Activated CD4-positive, alpha-beta T cell treated with anti-CD3 and anti-CD28 coated beads, Interleukin-2, amount 50 U/mL, for 24 hours (primary cell): ENCODE data around the gene NINL.
"Not testable (repeated sequence)": the region's sequence is repeated elsewhere in the genome, so short reads cannot be mapped to it uniquely, and the experiment has no call there.

ENCODE experiments used
- DNase-seq, 2 donors: peaks; one replicate each; pipeline ENCODE4 v3.0.0-alpha.2; 2020; ENCODE audit warnings: low read depth in 1 of 2, low spot score in 1 of 2

NINL gene

DNA sequence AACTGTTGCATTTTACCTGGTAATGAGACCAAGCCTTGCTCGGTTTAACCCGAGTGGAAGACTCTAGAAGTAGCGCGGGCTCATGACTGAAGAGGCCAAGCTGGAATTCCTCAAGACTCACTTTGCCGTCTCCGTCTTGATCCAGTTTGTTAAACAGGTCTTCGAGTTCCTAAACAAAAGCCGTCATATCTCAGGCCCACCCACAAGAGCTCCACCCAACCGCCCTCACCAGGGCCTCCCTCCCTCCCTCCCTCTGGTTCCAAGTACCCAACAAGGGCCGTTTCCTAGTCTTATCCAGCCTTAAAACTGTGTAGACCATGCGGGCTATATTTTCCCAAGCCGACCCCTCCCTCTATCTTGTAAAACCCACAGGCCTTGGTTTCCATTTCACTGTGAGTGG lies 81.4 kb downstream of the NINL start:
- no peak for DNase-seq

DNA sequence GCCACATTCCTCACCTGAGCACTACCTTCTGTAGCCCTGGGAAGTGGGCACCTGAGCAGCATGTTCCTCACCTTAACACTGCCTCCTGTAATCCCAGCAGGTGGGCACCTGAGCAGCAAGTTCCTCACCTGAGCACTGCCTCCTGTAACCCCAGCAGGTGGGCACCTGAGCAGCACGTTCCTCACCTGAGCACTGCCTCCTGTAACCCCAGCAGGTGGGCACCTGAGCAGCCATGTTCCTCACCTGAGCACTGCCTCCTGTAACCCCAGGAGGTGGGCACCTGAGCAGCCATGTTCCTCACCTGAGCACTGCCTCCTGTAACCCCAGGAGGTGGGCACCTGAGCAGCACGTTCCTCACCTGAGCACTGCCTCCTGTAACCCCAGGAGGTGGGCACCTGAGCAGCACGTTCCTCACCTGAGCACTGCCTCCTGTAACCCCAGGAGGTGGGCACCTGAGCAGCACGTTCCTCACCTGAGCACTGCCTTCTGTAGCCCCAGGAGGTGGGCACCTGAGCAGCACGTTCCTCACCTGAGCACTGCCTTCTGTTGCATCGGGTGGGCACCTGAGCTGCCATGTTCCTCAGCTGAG lies 82.2 kb downstream of the NINL start:
- not testable (repeated sequence) for DNase-seq

DNA sequence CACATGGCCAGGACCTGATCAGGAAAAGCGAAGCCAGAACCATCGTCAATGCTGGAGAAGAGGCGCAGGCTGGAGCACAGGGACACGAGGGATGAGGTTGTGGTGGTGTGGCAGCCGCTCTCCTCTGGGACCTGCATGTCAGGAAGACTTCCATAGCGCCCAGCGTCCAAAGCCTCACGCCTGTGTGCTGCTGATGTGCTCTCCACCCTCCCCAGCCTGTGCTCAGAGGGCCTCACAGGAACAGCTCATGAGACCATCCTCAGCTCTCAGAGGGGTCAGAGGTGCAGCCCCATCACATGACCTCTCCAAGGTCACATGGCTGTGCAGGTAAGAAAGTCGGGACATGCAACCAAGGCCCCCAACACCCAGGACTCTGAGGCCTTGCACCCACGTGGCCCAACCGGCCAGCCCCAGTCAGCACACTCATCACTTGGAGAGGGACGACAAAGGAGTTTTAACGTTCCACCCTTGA lies 84.4 kb downstream of the NINL start:
- DNase-seq, result no peak

DNA sequence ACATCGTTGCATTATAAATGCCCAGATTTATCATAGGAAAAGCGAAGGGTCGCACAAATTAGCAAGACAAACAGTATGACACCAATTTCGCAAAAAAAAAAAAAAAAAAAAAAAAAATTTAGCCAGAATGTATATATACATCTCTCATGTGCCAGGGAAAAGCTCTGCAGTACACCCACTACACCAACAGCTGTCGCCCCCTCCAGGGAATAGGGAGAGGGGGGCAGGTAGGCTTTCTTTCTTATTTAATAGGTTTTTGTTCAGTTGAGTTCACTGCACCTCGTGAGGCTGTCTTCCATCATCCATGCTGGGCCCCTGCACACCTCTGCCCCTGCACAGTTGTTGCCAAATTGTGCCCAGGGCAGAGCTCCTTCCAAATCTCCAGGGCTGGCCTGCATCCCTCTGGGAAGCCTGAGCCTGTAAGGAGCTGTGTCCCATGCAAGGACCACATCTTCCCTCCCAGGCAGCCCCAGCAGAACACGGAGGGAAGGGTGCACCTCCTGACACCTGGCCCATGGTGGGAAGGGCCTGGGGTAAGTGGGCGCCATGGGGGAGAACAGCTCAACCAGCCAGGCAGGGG lies 85.4 kb downstream of the NINL start:
- no peak for DNase-seq

DNA sequence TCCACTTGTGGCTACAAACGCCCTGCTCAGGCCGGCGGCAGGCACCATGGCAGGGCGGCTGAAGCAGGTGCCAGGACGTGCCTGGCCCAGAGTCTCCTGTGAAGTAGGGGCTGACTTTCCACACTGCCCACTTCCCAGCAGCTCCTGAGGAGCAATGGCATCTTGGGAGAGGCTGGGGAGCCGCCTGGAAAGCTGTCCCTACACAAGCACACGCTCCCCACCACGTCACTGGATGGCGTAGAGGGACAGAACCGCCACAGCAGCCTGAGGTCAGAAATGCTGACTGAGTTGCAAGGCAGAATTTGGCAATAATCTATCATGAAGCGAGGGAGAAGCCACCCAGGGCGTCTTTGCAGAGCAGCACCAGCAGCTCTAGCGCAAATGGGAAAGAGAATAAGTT lies 86.3 kb downstream of the NINL start:
- DNase-seq, result no peak

DNA sequence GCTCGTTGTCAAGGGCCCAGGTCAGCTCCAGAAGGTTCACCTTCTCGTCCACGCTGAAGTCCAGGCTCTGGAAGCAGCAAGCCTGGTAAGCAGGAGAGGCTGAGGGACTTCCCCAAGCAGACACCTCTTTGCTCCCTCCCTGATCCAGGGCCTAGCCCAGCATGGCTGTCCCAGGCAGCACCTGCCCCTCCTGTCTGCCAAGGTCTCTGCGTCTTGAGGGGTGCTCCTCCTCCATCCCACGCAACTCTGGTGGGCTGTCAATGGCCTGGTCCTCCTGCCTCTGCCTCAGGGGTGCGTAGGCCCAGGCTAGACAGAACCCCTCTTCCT lies 87.1 kb downstream of the NINL start:
- DNase-seq, result no peak

DNA sequence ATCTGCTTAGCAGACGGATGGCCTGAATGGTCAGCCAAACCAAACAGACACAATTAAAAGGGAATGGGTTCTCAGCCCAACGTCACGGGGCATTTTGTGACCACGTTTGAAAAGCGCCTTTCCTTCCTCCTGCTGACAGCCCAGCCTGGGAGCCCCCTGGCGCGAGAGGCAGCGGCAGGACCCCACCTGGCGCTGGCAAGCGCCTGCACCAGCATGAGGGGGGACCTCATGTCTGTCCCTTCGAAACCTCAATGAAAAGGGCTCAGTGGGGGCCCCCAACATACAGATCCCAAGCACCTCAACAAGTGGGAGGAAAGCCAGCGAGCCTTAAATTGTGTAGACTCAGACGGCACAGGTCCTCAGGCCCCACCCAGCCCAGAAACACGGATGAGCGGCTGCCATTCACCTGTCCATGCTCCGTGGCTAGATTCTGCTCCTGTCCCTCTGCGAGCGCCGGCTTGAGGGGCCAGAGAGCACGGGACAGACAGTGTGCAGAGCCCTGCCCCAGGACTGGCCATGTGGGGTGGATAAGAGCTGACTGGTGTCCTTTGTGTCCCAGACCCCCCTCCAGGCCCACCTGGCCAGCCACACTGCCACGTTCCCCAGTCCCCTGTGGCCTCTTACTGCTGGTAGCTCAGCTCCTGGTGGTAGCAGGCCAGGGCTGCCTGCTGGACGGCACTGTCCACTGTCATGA lies 87.6 kb downstream of the NINL start:
- no peak for DNase-seq

DNA sequence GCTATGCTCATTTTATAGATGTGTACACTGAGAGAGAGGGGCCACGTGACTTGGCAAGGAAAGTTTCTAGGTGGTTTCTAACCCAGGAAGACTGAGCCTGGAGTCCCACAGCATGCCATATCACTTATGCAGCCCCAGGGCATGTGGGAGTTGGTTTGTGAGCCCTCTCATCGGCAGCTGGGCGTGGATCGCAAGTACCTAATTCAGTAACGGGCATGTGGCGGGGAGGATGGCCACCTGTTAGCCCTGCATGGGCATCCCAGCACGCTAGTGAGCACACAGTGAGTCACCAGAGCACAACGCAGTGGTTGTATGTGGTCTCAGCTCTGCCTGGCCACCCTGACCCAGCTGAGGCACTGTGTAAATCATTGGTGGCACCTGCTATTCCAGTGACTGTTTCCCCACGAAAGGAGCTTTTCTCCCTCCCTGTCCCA lies 88.3 kb downstream of the NINL start:
- DNase-seq, result no peak

DNA sequence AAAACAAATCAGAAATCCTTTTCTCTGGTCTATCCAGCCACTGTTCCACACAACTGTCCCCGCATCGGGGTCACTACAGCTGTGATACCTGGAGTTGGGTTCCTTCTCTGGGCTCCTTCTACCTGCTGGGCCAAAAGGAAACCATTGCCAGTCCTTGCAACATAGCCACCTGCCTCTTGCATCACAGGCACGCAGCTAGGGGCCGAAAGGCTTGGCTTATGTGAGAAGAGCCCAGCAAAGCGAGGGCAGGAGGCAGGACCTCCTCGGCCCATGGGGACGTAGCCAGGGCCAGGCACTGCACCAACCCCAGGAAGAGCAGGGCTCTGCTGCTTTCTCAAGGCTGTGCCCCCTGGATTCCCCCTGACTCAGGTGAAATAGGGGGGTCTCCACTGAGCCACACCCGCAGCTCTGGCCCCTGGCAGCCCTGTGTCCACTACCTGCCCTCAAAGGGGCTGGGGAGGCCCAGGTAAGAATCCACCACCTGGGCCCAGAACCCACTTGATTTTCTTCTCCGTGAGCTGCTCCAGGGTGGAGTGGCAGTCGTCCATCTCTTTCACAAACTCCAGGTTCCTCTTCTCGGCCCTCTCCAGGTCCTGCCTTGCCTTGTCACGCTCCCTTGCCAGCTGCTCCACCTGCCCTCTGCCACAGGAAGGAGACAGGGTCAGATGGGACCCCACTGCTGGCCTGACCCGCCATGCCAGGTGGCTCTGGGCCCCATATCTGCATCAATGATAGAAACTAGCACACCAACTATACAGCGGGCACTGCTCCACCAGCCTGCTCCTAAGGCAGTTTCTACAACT lies 89.0 kb downstream of the NINL start:
- no peak for DNase-seq

DNA sequence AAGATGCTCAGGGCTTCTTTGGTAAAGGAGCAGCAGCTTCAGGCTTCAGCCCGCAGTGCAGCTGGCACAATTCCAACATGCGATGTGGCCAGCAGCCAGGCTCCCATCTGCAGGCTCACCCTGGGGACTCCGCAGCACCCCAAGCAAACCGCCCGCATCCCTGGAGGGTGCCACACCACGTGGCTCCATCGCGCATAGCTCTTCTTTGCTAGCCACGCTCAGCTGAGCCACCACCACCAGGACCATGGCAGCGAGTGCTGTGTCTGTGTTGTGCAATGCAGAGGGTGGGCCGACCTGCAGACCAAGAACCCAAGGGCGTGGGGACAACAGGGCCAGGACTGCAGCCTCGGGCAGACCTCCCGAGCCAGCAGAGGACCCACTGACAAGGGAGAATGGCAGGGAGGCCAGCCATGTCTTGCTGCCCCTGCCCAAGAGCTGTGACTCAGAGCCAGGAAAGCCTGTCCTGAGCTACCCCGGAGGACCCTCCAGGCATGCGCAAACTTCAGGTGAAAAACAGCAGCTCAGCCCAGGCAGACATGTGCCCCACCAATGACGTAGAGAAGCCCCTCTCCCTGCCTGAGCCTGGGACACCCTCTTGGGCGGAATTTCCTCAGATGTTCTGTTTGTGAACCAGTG lies 90.0 kb downstream of the NINL start:
- DNase-seq, result no peak

DNA sequence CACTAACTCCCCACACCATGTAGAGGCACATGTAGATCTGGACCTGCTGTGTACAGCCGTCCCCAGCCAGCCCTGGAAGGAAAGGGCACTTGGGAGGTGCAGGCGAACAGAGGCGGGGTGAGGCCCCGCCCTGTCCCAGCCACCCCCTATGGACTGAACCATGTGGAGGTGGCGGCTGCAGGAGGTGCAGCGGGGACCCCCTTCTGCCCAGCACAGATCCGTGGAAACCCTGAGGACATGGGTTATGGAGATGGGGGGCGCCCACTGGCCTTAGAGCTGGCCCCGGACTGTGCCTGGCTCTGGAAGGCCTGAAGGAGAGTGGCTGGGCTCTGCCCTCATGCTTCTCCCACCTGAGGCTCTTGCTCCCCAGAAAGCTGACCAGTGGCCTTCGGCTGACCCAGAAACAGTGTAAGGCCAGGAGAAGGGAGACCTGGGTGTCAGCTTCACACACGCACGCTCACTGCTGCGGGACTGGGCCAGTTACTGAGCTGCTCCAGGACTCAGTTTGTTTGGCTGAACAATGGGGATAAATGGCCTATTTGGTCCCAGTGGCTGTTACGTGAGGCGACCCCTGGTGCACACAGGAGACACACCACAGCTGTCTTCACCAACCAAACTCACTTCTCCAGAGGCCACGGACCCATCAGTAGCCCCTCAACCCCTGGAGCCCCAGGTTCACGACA lies 90.7 kb downstream of the NINL start:
- DNase-seq, result no peak

DNA sequence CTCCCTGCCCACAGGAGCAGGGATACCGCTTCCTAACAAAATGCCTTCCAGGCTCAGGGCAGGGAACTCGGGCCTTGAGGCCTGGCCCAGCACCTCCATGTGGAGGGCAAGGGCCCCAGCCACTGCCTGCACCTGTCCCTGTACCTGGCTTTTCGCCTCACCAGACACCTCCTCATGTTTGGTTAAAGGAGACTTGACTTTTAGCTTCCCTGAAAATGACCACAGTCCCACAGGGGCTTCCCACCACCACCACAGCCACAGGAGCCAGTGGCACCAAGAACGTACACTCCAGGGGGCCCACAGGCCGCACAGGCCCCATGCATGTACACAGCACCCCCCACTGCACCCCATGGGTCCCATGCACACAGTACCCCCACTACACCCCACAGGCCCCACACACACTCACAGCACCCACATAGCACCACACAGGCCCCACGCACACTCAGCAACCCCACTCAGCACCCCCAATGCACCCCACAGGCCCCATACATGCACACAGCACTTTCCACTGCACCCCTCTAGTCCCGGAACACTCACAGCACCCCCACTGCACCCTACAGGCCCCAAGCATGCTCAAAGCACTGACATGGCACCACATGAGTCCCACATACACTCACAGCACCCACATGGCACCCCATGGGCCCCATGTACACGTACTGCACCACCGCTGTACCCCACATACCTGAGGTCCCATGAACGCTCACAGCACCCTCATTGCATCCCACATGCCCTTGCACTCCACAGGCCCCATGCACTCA lies 91.4 kb downstream of the NINL start:
- DNase-seq, result no peak

DNA sequence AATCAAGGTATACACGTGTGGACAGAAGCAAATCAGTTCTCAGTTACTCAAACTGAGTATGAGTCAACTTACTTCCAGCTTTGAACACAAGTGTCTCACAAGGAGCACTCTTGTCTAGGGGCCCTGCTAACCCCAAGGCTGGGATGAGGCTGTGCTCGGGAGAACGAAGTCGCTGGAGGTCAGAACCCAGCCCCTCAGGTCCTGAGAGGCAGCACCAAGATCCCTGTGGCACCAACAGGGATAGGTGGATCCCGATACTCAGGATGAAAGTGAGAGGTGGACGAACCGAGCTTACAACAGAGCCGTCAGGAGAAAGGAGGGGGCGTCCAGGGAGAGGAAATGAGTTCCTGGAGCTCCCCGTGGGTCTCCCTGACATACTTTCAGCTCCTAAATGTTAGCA lies 92.2 kb downstream of the NINL start:
- no peak for DNase-seq

DNA sequence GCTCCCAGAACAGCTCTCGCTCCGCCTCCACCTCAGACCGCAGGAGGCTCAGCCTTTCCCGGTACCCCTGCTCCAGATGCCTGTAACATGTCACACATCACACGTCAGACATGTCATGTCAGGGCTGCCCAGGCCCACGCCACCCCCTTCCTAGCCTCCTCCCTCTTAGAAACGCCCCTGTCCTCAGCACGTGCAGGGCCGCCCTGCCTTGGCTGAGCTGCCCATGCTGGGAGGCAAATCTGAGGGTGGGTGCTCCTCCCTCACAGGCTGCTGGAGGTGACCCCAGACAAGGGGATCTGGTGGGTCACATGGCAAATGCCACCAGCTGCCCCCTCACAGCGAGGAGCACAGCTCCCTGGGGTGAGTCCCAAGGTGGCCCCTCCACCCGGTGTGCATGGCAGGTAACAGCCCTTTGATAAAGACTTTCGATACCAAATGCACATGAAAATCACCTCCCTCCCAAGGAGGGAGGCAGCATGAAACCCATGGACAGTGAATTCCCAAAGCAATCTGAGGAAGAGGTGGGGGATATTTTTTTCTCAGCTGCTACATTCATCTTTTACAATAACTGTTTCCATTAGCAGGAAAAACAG lies 93.8 kb downstream of the NINL start:
- DNase-seq, result no peak

DNA sequence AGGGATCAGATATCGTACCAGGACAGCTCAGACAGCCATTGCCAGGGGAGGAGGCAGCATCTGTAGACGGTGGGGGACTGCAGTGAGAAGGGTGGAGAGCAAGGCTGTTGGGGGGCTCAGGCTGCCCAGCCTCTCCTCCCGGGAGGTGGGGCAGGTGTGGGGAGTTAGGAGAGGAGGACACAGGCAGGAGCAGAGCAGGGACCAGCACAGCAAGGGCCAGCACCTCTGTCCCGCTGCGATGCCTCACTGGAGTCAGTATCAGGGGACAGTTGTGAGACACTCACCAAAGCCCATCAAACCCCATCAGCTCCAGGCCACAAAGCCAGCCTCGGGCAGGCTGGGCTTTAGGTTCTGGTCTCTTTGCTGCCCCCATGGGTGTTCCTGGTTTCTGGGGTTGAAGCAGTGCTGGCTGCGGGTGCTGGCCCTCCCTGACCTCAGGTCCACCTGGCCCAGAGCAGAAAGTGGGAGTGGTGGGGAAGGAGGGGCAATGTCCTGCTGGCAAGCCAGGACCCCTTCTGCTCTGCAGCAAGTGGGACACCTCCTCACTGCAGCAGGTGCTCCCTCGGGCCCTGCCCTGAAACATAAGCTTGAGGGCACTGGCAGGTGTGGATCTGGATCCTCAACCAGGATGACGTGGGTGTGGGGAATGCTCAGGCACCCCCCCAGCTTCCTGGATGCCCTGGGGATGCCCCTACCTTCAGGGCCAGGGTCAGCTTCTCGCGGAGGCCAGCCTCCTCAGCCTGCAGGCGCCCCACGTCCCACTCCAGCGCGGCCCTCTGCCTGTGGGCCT lies 94.5 kb downstream of the NINL start:
- DNase-seq, result no peak

DNA sequence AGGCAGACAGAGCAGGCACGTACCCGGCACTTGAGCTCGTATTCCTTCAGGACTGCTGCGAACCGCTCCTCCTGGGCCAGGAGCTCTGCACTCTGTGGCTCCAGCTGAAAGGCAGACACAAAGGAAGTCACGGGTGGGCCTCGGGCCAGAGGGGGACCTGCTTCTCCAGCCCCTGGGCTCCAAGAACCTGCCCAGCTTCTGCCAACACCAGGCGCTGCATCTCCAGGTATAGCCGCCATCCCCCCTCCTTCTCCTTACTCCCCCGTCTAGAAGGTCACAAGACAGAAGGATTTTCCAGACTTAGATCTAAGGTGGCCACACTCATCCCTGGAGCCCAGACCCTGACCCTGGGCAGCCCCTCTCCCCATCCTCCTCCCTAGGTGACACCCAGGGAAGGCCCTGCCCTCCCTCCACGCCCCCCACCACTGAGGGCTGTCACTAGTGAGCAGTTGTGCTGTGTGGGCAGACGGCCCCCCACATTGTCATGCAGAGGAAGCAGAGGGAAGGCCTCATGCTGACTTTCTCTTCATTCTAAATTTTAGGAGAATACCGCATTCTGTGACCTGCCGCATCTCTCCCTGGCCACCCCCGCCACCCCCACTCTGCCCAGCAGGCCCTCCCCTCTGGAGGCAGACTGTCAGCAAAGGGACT lies 96.0 kb downstream of the NINL start:
- no peak for DNase-seq

DNA sequence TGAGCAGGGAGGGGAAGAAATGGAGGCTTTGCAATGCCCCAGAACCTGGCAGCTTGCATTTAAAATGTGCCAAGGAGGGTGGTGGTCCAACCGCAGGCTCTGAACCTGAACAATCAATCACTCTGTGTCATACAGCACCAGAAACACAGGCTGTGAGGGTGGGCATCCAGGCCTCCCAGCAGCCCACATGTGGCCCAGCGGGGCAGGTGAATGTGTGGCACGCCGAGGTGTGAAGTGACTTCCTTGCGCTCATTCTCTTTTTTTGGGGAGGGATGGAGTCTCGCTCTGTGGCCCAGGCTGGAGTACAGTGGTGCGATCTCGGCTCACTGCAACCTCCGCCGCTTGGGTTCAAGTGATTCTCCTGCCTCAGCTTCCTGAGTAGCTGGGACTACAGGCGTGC lies 97.4 kb downstream of the NINL start:
- no peak for DNase-seq

DNA sequence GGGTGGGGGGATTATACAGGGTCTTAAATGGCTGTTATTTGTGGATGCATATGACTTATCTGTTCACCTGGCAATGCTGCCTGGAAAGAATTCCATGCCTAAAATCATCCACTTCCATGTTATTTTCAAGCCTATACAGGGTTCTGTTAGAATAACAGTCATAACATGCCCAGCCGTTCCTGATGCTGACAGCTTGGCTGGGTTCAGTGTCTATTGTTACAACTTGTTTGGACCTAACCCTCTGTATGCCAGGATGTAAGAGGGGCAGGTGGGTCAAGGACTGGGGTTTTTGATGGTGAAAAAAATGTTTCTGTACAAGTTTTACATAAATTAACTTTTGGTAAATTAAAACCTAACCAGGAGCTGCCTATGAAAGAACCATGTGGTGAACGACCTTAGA lies 98.0 kb downstream of the NINL start:
- DNase-seq, result no peak

DNA sequence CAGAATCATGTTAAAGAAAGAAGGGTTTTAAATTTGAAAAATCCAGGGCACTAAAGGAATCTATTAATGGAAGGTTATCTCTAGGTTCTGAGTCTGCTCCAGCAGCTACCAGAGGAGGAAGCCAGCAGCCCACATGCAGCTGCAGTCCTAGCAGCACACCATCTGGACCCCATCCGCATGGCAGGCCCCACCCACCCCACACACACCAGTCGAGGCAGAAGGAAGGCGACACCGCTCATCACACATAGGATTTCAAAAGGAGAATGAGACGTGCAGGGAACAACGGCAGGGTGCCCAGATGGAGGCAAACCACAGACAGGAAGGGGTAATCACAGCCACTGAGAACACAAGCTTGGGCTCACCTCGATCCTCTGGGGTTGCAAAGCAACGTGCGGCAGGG lies 99.0 kb downstream of the NINL start:
- DNase-seq, result no peak
